Heart right ventricle (tissue), 16 donors: ENCODE measurements around the gene TIMM23. TPM values are rescaled to one million over a fixed set of nuclear protein-coding genes. Genes with fewer than 3 reads are reported as not detected.

Experiments
- ATAC-seq, 8 donors: fragments of 200-7000 bp; cut with Tn5 transposase; one replicate each; pipeline ENCODE4 v1.9.1; 2020; ENCODE audit warnings: mild to moderate bottlenecking in 8 of 8, moderate library complexity in 8 of 8, moderate number of reproducible peaks in 1 of 8
- DNase-seq, 2 donors: peaks; one replicate each; pipeline ENCODE4 v3.0.0-alpha.2; 2020
- H3K27ac ChIP-seq, 10 donors: fragments of 200-600 bp; sonication (generic) in 2 of 10; one replicate each; pipeline versions ENCODE4 v1.5.0 to v1.8.0; 2020 to 2022; ENCODE audit warnings: mild to moderate bottlenecking in 3 of 10
- H3K27me3 ChIP-seq, 7 donors: fragments of 200-600 bp; one replicate each; pipeline ENCODE4 v1.8.0; 2021 to 2022; ENCODE audit warnings: mild to moderate bottlenecking in 2 of 7
- H3K36me3 ChIP-seq, 9 donors: fragments of 200-600 bp; sonication (generic) in 1 of 9; one replicate each; pipeline versions ENCODE4 v1.5.0 to v1.8.0; 2020 to 2022; ENCODE audit warnings: mild to moderate bottlenecking in 2 of 9
- H3K4me1 ChIP-seq, 9 donors: fragments of 200-600 bp; sonication (generic) in 1 of 9; one replicate each; pipeline versions ENCODE4 v1.5.0 to v1.8.0; 2020 to 2022; ENCODE audit warnings: mild to moderate bottlenecking in 4 of 9
- H3K4me3 ChIP-seq, 10 donors: fragments of 200-600 bp; sonication (generic) in 2 of 10; one replicate each; pipeline versions ENCODE4 v1.5.0 to v1.8.0; 2020 to 2022; ENCODE audit warnings: mild to moderate bottlenecking in 7 of 10, moderate library complexity in 2 of 10
- H3K9me3 ChIP-seq, 11 donors: fragments of 200-600 bp in 10 of 11; sonication (generic) in 2 of 11; one replicate each; pipeline versions ENCODE4 v1.5.0 to v1.8.0; 2013 to 2022; ENCODE audit warnings: mild to moderate bottlenecking in 2 of 11, control low read depth in 1 of 11, moderate library complexity in 1 of 11
- WGBS, 2 donors: extraction: QIAGEN DNeasy Blood & Tissue Kit; methylation state at CpG; one replicate each; pipeline ENCODE4 v1.1.7; 2013; ENCODE audit warnings: inconsistent platforms in 1 of 2; 5-methylcytosine and 5-hydroxymethylcytosine counted together
- intact Hi-C, 10 donors: fragments of 100-400 bp; cut with DNase I; formaldehyde crosslinking; loops; one replicate each; pipeline versions ENCODE4 v1.11.1 to v1.14.2; 2022
- polyA plus RNA-seq, 2 donors: library from polyadenylated mRNA; stranded (reverse); fragments of 200-250 nt; gene quantifications; one replicate each; pipeline ENCODE4 v1.2.3, GENCODE V29; 2013
- total RNA-seq, 10 donors: library from RNA; stranded (reverse); fragmentation: NEBNext Ultra II Directional in 3 of 10; extraction: Animal tissue kit (Norgen Biotek cat#: 25700) in 3 of 10; gene quantifications; one replicate each; pipeline versions ENCODE4 v1.2.1 to v1.2.4, GENCODE V29; 2021 to 2023
- TF ChIP-seq, protein P1 (sequence below), 9 donors: fragments of 200-600 bp; sonication (generic) in 2 of 9; IDR thresholded peaks; one replicate each; pipeline versions ENCODE4 v1.5.0 to v1.8.0; 2021 to 2022; ENCODE audit warnings: antibody characterized with exemption in 9 of 9, mild to moderate bottlenecking in 5 of 9, moderate library complexity in 1 of 9
- donor health status: Arrhythmogenic right ventricular cardiomyopathy.
- donor health status: ischemic (EF 13 %, LVEDD 7.1; RV severe dilation, severe dysfunction).
- donor health status: healthy with polysubstance abuse.
- donor health status: DM: no; HTN: yes; CAD: no.
- donor health status: DM: no; HTN: no; CAD: no.
- donor health status: ischemic (EF 25% LVEDD 6.9; RV normal size, moderate dysfunction).
- donor health status: ischemic (EF 25% LVEDD 5.7; RV mildly dilated, moderate dysfunction).
- donor health status: healthy.
- donor health status: DM: yes; HTN: yes; CAD: no.
- donor health status: Ischemic cardiomyopathy.
- donor health status: ischemic (EF 35%, LVEDD 5.7; RV mildly dilated, moderate dysfunction).
- donor health status: nonischemic (EF 11% LVEDD 7.7; RV severe dilation, severe dysfunction).
- donor health status: DM: yes; HTN: yes; CAD: no.
- donor health status: PGD.
- donor health status: ischemic (EF 29% LVEDD 5.4; RV normal size, mild dysfunction).
- donor health status: nonischemic (EF 23%, LVEDD 6.1; RV moderate dilation, normal function).

Gene TIMM23
- total and polyA plus RNA-seq, 12 donors = 73.5 to 113 (median 84.2) TPM

DNA sequence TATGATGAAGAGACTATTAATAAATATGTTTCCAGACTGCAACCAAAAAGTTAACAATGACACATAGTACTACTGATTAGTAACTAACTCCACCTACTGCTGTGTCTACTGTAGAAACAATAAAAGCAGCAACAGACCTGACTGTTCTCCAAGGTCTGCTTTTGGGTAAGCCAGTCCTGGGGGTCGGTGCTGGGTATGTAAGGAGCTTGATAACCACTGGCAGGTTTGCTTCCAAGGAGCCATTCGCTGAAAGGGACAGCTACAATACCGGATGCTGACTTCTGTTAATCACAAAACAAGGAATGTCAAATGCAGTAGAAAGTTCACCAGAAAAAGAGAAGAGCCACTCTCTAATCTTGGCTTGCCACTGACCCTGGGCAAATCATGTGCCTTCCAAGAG lies 40.5 kb downstream of the TIMM23 start:
- no peak for ATAC-seq
- H3K36me3 ChIP-seq = peaks cover 0 to 98% (median 58%) of the 10 kb centered on the region in 9 donors
- no peak overlapping the region for H3K27ac ChIP-seq
- peaks cover 0 to 51% (median 19%) of the 10 kb centered on the region in 9 donors for H3K4me1 ChIP-seq
- DNase-seq = no peak
- TF ChIP-seq, protein P1, sequence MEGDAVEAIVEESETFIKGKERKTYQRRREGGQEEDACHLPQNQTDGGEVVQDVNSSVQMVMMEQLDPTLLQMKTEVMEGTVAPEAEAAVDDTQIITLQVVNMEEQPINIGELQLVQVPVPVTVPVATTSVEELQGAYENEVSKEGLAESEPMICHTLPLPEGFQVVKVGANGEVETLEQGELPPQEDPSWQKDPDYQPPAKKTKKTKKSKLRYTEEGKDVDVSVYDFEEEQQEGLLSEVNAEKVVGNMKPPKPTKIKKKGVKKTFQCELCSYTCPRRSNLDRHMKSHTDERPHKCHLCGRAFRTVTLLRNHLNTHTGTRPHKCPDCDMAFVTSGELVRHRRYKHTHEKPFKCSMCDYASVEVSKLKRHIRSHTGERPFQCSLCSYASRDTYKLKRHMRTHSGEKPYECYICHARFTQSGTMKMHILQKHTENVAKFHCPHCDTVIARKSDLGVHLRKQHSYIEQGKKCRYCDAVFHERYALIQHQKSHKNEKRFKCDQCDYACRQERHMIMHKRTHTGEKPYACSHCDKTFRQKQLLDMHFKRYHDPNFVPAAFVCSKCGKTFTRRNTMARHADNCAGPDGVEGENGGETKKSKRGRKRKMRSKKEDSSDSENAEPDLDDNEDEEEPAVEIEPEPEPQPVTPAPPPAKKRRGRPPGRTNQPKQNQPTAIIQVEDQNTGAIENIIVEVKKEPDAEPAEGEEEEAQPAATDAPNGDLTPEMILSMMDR (IDR thresholded peaks at IDR 0.05) = no peak
- no peaks in the 10 kb centered on the region for H3K27me3 ChIP-seq
- no peak overlapping the region for H3K4me3 ChIP-seq
- intact Hi-C loops = no loop called here
- H3K9me3 ChIP-seq = no peaks in the 10 kb centered on the region
- WGBS, 2 donors = 84 to 91% methylated on average over 3 of the region's 3 CpGs

DNA sequence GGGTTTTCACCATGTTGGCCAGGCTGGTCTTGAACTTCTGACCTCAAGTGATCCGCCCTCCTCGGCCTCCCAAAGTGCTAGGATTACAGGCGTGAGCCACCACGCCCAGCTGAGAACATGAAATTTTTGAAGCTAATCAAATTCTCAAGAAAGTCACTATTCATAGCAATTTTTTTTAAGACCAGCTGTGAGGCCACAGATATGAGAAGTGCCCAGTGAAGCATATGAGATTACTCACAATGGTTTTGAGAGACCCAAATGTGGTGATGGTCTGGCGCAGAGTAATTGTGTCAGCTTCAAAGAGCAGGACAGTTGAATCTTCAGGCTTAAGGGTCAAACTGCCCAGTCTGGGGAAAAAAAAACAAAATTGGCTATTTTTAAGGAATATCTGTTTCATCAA lies 41.9 kb downstream of the TIMM23 start:
- intact Hi-C loops = no loop called here
- DNase-seq (no peak), ATAC-seq (no peak)
- Histone ChIP-seq H3K9me3 (no peaks in the 10 kb centered on the region), H3K27me3 (no peaks in the 10 kb centered on the region), H3K4me1 (peaks cover 0 to 55% (median 33%) of the 10 kb centered on the region in 9 donors), H3K4me3 (no peak overlapping the region), H3K36me3 (peaks cover 0 to 85% (median 45%) of the 10 kb centered on the region in 9 donors), H3K27ac (no peak overlapping the region)
- whole genome bisulfite sequencing, 2 donors = 94 to 96% methylated on average over 5 of the region's 5 CpGs
- TF ChIP-seq, protein P1 (IDR thresholded peaks at IDR 0.05) = no peak

DNA sequence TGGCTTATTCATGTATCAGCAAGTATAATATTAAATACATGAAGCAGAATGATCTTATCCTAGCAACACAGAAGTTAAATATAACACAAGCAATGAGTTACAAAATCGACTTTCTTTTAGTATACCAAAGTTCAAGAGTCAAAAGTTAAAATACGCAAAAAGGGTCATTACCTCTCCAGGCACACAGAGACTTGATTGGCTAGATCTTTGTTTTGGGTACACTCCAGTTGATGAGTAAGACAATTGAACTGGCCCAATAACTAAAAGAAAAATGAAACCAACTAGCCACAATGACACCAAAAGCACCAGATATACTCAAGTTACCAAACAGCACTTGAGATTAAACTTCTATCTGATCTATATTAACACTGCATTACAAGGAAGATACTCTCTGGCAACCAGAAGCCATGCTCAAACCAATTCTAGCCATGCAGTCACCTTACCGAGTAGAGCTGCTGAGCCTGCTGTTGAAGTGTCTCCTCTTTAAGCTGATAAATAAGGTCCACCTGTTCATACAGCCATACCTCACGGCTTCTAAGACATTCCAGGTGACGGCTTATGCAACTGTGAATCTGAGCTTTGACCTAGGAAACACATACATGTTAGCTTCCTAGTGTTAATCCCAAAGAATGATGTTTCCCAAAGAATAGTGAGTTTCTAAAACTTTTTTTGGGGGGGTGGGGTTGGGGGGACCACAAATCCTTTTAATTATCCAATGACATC lies 42.6 kb downstream of the TIMM23 start:
- Histone ChIP-seq H3K4me1 (peaks cover 0 to 56% (median 39%) of the 10 kb centered on the region in 9 donors), H3K27me3 (no peaks in the 10 kb centered on the region), H3K36me3 (peaks cover 0 to 78% (median 39%) of the 10 kb centered on the region in 9 donors), H3K4me3 (no peak overlapping the region), H3K9me3 (no peaks in the 10 kb centered on the region), H3K27ac (no peak overlapping the region)
- TF ChIP-seq, protein P1 (IDR thresholded peaks at IDR 0.05) = no peak
- DNase-seq (no peak), ATAC-seq (no peak)
- WGBS, 2 donors = 89 to 95% methylated on average over 5 of the region's 5 CpGs
- intact Hi-C loops = no loop called here

DNA sequence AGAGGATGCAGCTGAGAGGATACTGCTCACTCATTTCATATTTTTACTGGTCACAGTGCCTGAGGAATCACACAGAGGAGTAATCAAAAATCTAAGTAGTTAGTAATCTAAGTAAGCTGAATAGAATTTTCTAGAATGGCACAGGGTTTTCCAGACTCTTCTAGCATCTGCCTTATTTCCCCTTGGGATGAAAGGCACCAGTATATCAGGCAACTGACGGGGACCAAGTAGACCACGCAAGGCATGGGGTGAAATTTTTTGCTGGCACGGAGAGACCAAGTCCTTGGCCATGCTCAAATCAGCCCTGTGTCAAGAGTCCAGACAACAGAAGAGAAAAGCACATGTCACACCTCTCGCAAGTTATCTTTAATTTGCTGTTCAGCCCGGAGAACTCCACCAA lies 43.9 kb downstream of the TIMM23 start:
- DNase-seq (no peak), ATAC-seq (no peak)
- 78 to 81% methylated on average over 5 of the region's 5 CpGs for WGBS, 2 donors
- H3K36me3 ChIP-seq = peaks cover 0 to 65% (median 30%) of the 10 kb centered on the region in 9 donors
- H3K27me3 ChIP-seq = no peaks in the 10 kb centered on the region
- TF ChIP-seq, protein P1 (IDR thresholded peaks at IDR 0.05) = no peak
- peak overlapping the region in 3 of 10 donors; percentile 8 to 94 (median 22) for H3K27ac ChIP-seq
- H3K4me3 ChIP-seq = no peak overlapping the region
- H3K4me1 ChIP-seq = peaks cover 0 to 66% (median 52%) of the 10 kb centered on the region in 9 donors
- H3K9me3 ChIP-seq = no peaks in the 10 kb centered on the region
- intact Hi-C loops = no loop called here
